ENCODE data around the gene CASP2.

Gene CASP2

DNA sequence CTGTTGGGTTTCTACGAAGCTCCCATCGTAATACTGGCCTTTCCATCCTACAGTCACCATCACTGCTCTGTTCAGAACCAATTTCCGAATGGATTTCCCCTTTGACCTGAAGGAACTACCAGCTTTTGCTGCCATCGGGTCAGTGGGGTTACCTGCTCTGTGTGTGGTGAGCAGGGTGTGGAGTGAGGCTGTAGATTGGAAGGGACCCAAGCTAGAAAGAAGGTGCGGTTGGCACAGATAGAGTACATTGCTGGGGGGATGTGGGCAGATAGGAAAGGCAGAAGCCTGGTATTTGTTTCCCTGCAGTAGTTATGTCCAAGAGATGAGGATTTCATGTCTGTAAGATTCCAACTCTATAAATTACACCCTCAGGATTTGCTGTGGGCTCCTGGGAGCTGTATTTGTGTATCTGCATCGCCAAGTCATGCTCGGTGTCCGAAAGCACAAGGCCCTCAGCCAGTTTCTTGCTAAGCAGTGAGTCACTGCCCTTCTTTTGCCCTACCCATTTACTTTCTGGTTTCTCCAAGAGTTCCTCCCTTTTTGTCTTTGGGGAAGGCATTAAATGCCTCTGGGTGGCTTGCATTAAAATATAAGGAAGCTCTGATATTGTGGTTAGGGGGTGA is 43.1 kb downstream of the CASP2 start:
- no peak for DNase-seq (ENCODE audit: low read depth in 1 of 2, low spot score in 1 of 2)

DNA sequence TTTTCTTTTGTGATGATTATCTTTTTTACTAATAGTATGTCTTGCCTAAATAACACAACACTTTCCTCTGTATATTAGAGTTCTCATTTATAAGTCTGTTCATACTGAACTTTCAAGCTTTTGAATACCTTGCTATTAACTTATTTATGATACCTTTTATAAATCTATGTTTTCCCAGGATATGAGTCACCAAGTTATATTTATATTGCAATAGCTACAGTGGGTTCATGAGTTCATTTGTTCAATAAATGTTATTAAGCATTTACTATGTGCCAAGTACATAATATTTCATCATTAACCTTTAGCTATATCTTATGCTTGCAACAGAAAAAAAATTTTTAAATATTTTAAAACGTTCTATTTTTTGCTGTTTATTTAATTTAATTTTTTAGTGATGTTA is 46.1 kb downstream of the CASP2 start:
- no peak for DNase-seq (ENCODE audit: low read depth in 1 of 2, low spot score in 1 of 2)

DNA sequence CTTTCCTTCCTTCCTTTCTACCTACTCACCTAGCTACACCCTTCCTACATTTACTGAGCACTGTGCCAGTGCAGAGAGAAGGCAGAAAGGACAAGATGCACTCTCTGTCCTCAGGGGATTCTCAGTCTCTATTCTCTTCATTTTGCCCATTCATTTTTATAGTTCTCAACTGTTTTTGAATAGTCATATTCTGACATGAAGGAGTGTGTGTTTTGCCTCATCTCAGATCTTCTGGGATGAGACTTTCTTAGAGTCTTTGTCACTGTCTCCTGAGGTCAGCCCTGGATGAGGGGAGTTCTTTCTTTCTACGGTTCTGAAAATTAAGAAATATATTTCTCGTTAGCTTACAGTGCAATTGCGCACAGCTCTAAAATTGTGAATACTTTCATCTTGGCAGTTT is 49.1 kb downstream of the CASP2 start:
- DNase-seq (ENCODE audit: low read depth in 1 of 2, low spot score in 1 of 2), result no peak

DNA sequence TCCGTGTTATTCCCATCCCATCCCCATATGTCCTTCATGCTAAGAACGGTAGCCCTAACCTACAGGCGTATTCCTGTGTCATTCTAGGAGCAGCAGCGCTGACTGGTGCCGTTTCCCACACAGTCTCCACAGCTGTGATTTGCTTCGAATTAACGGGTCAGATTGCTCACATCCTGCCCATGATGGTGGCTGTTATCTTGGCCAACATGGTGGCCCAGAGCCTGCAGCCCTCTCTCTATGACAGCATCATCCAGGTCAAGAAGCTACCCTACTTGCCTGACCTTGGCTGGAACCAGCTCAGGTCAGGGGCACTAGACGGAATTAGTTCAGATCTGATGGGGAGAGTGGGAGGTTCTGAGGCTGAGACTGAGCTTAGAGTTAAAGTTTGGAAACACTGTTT is 53.7 kb downstream of the CASP2 start:
- no peak for DNase-seq (ENCODE audit: low read depth in 1 of 2, low spot score in 1 of 2)

DNA sequence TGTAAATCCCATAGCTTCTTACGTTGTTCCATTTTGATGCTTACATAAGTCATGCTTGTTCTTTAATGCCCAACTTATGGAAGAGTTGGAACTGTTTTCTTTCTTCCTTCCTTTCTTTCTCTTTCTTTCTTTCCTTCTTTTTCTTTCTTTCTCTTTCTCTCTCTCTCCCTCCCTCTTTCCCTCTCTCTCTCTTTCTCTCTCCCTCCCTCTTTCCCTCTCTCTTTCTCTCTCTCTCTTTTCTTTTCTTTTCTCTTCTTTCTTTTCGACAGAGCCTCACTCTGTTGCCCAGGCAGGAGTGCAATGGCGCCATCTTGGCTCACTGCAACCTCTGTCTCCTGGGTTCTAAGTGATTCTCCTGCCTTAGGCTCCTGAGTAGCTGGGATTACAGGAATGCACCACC is 55.4 kb downstream of the CASP2 start:
- no peak for DNase-seq (ENCODE audit: low read depth in 1 of 2, low spot score in 1 of 2)

DNA sequence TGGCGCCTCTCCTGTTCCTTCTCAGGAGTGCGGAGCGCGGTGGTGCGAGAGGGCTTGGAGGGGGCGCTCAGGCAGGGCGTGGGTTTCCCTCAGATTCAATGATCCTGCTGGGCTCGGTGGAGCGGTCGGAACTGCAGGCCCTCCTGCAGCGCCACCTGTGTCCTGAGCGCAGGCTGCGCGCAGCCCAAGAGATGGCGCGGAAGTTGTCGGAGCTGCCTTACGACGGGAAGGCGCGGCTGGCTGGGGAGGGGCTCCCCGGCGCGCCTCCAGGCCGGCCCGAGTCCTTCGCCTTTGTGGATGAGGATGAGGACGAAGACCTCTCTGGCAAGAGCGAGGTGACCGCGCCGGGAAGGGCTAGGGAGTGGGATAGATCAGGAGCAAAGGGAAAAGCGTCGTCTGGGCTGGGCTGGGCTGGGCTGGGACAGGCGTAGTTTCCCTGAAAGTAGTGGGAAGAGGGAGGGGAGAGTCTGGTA is 57.3 kb downstream of the CASP2 start:
- peak; percentile 38 to 49 for DNase-seq (ENCODE audit: low read depth in 1 of 2, low spot score in 1 of 2)

DNA sequence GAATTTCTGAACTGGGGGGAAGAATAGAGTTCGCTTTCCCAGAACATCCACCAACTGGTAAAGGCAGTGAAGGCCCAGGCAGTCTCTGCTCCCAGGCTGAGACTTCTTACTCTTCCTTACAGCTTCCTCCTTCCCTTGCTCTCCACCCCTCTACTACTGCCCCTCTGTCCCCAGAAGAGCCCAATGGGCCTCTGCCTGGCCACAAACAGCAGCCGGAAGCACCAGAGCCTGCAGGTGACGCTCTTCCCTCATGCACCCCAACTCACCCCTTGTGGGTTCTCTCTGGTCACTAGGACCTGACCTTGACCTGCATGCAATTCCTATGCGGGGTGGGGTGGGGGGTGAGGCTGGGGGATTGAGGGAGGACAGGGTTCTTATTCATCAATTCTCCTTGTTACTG is 57.9 kb downstream of the CASP2 start:
- no peak for DNase-seq (ENCODE audit: low read depth in 1 of 2, low spot score in 1 of 2)

DNA sequence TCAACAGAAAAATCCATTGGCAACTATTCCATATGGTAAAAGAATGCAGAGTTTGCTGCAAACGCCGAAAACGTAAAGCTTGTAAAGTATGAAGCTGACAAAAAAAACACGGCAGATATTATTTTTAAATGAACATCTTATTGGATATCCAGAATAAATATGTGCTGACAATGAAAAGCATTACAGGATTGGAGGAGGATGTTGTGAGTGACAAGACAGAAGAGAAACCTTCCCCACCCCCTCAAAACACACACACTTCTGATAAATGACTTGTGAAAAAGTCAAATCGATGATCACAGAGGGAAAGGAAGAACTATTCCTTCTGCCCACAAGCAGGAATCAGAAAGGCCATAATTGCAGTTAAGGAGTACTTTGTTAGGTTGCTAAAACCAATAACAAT is 59.8 kb downstream of the CASP2 start:
- no peak for DNase-seq (ENCODE audit: low read depth in 1 of 2, low spot score in 1 of 2)

DNA sequence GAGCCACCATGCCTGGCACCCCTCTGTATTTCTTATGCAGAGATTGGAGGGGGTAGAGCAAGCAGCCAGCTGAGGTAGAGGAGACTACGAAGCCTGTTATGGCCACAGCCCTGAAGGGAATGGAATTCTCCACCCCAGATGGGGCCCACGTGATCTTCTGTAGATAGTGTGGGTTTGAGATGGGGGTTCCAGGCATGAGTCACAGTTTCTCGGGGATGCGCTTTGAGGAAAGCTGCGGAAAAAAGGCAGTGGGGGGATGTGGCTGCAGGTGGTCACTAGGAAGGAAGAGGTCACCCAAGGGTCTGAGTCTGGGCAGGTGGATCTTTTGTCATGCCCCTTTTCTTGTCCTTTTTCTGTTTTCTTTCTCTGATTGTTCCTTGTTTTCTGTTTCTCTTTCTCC is 62.9 kb downstream of the CASP2 start:
- no peak for DNase-seq (ENCODE audit: low read depth in 1 of 2, low spot score in 1 of 2)

DNA sequence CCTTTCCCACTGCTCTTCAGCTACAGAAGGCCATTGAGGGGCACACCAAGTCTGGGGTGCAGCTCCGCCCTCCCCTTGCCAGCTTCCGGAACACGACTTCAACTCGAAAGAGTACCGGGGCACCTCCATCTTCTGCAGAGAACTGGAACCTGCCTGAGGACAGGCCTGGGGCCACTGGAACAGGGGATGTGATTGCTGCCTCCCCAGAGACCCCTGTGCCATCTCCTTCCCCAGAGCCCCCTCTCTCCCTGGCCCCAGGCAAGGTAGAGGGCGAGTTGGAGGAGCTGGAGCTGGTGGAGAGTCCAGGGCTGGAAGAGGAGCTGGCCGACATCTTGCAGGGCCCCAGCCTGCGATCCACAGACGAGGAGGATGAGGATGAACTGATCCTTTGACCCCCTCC is 63.4 kb downstream of the CASP2 start:
- no peak for DNase-seq (ENCODE audit: low read depth in 1 of 2, low spot score in 1 of 2)

DNA sequence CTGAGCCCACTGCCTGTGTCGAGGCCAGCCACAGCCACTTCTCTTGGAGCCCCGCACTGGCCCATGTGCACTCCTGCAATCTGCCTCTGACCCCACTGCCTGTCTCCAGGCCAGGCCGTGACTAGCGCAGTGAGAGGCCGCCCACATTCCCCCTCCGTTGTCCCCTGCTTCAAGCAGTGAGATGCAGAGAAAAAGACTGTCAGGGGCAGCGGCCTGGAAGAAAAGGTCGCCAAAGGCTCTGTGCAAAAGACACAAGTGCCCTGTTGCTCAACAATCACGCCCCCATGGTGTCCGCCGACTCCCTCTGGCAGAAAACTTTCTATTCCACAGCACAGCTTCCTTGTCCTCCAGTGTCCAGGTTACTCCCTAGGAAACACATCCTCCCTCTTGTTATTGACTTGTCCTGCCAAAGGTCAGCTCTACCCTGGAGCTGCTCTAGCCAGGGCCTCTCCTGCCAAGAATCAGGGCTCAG is 64.4 kb downstream of the CASP2 start:
- DNase-seq (ENCODE audit: low read depth in 1 of 2, low spot score in 1 of 2), result no peak

DNA sequence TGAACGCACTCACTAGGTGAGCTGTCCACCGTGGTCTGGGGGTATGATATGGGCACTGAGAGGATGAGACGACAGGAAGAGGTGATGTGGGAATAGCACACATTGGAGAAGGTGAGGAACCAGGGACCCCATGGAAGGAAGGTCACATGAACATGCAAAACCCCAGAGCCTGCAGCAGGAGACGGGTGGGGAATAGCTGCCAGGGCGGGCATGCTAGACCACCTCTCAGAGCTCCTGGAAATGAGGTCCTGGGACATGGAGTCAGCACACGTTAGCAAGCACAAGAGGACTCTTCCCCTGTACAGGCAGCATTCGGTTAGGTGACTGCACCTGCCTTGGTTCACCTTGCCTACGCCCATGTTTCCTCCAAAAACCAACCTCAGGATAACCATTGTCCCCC is 66.2 kb downstream of the CASP2 start:
- DNase-seq (ENCODE audit: low read depth in 1 of 2, low spot score in 1 of 2), result no peak

DNA sequence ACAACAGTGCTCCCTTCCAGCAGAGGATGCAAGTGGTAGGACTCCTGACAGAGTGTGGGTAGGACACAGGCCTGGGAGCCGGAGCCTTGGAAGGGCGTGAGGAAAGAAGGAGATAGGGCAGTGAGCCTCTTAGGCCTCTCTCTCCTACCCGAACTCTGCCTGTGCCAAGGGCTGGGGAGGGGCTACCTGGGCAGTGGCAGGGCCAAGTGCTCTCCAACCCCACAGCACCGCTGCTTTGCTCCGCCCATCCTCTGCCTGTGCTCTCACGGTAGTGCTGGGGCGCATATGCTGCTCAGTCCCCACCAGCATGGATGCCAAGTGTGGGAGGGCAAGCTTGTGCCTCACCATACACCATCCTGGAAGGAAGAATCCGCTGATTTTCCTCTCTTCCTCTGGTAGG is 66.8 kb downstream of the CASP2 start:
- no peak for DNase-seq (ENCODE audit: low read depth in 1 of 2, low spot score in 1 of 2)

DNA sequence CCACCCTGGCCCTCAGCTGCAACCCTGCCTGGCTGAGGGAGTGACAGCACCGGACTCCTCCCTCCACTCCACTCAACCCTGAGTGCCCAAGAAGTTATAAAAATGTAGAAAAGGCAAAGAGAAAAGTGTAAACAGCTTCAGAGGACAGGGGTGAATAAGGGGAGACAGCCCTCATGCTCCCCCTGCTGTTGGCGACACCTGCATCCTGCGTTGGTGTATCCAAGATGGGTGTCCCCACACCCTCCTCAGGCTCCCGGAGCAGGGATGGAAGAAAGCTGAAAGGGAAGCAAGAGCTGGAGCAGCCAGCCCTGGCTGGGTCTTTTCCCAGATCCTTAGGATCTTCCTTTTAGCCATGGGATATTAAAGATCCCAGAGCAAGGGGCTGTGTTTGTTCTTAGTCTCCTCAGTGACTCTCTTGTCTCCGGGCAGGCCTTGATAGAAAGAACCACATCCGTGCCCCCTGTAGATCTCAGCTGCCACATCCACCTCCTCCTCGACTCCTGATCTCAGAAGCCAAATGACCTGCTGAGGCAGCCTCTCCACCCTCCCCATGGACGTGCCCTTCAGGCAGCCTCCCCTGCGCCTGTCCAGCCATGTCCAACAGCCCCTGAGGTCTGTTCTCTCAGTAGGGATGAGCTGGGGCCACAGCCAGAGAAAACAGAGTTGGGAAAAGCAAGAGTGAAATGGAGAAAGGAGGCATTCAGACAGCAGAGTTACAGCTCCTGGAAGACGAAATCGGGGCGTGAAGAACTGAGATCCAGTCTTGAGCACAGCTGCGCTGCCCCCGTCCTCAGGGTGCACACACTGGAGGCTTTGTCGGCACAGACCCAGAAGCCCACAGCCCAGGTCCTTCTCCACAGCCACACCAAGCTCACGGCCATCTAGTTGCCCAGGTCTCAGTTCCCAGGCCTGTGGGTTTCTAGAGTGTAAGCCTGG is 67.6 kb downstream of the CASP2 start:
- DNase-seq (ENCODE audit: low read depth in 1 of 2, low spot score in 1 of 2), result no peak

DNA sequence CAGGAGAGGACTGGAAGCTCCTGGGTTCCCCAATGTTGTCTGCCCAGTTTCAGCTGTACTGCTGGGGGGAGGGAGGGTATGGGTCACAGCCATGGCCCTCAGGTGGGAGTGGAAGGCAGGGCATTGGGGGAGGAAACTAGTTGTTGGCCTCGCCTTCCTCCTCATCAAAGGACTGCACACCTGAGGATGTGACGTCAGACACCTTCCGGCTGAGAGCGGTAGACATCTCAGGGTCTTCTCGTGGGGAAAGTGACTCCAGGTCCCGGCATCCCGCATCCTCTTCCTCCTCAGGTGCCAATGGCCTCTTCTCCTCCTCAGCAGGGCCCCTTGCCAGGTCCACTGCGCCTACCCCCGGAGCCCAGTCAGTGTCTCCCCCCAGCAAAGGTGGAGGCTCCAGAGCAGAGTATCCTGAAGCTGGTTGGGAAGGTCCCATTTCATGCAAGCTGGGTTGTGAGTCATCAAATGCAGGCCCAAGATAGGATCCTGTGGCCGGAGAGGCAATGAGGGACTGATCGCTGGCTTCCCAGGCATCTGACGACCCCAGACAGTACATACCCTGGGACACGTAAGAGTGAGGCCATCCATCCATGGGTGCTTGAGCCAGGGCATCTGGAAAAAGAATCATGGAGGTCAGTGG is 68.4 kb downstream of the CASP2 start:
- DNase-seq (ENCODE audit: low read depth in 1 of 2, low spot score in 1 of 2), result no peak
